ENCODE data around the gene NCMAP. TPM values are rescaled to one million over a fixed set of nuclear protein-coding genes. Genes with fewer than 3 reads are reported as not detected.

The NCMAP gene
- total RNA-seq, 3 donors from 2014 or later, result 0.16 to 8.2 (median 0.98) TPM

- Histone ChIP-seq H3K4me3 (no peak overlapping the region), H3K9me3 (no peaks in the 10 kb centered on the region), H3K4me1 (peaks cover 0 to 7% of the 10 kb centered on the region in 2 donors), H3K27me3 (no peaks in the 10 kb centered on the region), H3K27ac (peak overlapping the region in 1 of 2 donors; percentile 45), H3K36me3 (no peaks in the 10 kb centered on the region)
- TF ChIP-seq POLR2A (IDR thresholded peaks at IDR 0.05), result no peak
- no peak for TF ChIP-seq CTCF (IDR thresholded peaks at IDR 0.05)
- TF ChIP-seq POLR2AphosphoS5 (IDR thresholded peaks at IDR 0.05), result no peak
- intact Hi-C loops (cut with DNase I; ENCODE audit: low total_unique reads), result no loop called here
- no peak for DNase-seq (ENCODE audit: low spot score in 2 of 2)
These were observed 1.3 kb downstream of the NCMAP start for GRCh38 chr1:24557220-24557619.

DNA sequence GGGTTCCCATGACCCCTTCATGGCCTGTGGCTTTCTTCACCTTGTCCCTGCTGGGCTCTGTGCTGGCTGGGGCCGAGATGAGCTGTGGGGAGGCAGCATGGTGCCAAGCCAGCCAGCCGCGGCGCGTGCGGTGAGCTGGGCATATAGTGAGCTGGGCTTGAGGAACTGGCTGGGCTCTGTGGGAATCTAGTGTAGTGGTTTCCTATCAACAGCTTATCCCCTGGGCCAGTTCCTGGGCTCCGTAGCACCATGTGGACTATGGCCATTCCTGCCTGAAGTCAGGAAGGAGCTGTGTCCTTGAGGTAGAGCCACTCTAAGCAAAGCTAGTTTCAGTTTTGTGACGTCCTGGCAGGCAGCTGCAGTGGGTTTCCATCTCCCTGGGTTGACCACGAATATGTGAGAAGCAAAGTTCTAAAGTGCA is 1.8 kb downstream of the NCMAP start:
- TF ChIP-seq POLR2AphosphoS5 (IDR thresholded peaks at IDR 0.05) (no peak), POLR2A (IDR thresholded peaks at IDR 0.05) (no peak), CTCF (IDR thresholded peaks at IDR 0.05) (no peak)
- DNase-seq (ENCODE audit: low spot score in 2 of 2), result peak in 1 of 2 donors; percentile 19
- Histone ChIP-seq H3K27ac (peak overlapping the region in 1 of 2 donors; percentile 45), H3K36me3 (no peaks in the 10 kb centered on the region), H3K4me3 (no peak overlapping the region), H3K27me3 (no peaks in the 10 kb centered on the region), H3K4me1 (peaks cover 0 to 11% of the 10 kb centered on the region in 2 donors), H3K9me3 (no peaks in the 10 kb centered on the region)
- intact Hi-C loops (cut with DNase I; ENCODE audit: low total_unique reads), result no loop called here

GRCh38 chr1:24558455-24558854 is 2.6 kb downstream of the NCMAP start:
- H3K9me3 ChIP-seq, result no peaks in the 10 kb centered on the region
- intact Hi-C loops (cut with DNase I; ENCODE audit: low total_unique reads), result no loop called here
- H3K27ac ChIP-seq, result peak overlapping the region in 1 of 2 donors; percentile 45
- H3K27me3 ChIP-seq, result no peaks in the 10 kb centered on the region
- TF ChIP-seq POLR2A (IDR thresholded peaks at IDR 0.05), result no peak
- TF ChIP-seq CTCF (IDR thresholded peaks at IDR 0.05), result no peak
- TF ChIP-seq POLR2AphosphoS5 (IDR thresholded peaks at IDR 0.05), result no peak
- no peak overlapping the region for H3K4me3 ChIP-seq
- H3K36me3 ChIP-seq, result no peaks in the 10 kb centered on the region
- DNase-seq (ENCODE audit: low spot score in 2 of 2), result peak in 1 of 2 donors; percentile 40
- H3K4me1 ChIP-seq, result peaks cover 0 to 13% of the 10 kb centered on the region in 2 donors

GRCh38 chr1:24558902-24559791 is 3.3 kb downstream of the NCMAP start:
- no peaks in the 10 kb centered on the region for H3K36me3 ChIP-seq
- peak; percentile 73 to 74 for DNase-seq (ENCODE audit: low spot score in 2 of 2)
- H3K4me3 ChIP-seq, result no peak overlapping the region
- peaks cover 0 to 13% of the 10 kb centered on the region in 2 donors for H3K4me1 ChIP-seq
- H3K27ac ChIP-seq, result peak overlapping the region; percentile 68
- intact Hi-C loops (cut with DNase I; ENCODE audit: low total_unique reads), result no loop called here
- no peaks in the 10 kb centered on the region for H3K9me3 ChIP-seq
- H3K27me3 ChIP-seq, result no peaks in the 10 kb centered on the region
- TF ChIP-seq CTCF (IDR thresholded peaks at IDR 0.05) (no peak), POLR2AphosphoS5 (IDR thresholded peaks at IDR 0.05) (no peak), POLR2A (IDR thresholded peaks at IDR 0.05) (no peak)

DNA sequence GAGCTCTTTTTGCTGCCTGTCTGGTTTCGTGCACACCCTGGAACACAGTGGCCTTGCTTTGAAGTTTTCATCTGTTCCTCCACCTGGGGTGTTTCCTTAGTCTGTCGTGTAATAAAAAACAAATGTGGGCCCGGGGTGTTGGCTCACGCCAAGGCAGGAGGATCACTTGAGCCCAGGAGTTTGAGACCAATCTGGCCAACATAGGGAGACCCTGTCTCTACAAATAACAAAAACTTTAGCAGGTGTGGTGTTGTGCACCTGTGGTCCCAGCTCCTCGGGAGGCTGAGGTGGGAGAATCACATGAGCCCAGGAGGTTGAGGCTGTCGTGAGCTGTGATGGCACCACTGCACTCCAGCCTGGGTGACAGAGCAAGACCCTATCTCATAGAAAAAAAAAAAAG is 4.5 kb downstream of the NCMAP start:
- no peak for TF ChIP-seq CTCF (IDR thresholded peaks at IDR 0.05)
- TF ChIP-seq POLR2AphosphoS5 (IDR thresholded peaks at IDR 0.05), result no peak
- no peak for TF ChIP-seq POLR2A (IDR thresholded peaks at IDR 0.05)
- no peaks in the 10 kb centered on the region for H3K27me3 ChIP-seq
- H3K36me3 ChIP-seq, result no peaks in the 10 kb centered on the region
- no peak overlapping the region for H3K4me3 ChIP-seq
- H3K27ac ChIP-seq, result no peak overlapping the region
- intact Hi-C loops (cut with DNase I; ENCODE audit: low total_unique reads), result no loop called here
- no peaks in the 10 kb centered on the region for H3K9me3 ChIP-seq
- peaks cover 0 to 13% of the 10 kb centered on the region in 2 donors for H3K4me1 ChIP-seq
- DNase-seq (ENCODE audit: low spot score in 2 of 2), result peak in 1 of 2 donors; percentile 10

Measured in breast epithelium (tissue), 4 donors.